GM12892 (cell line): Measurements from ENCODE around the gene GPATCH1.
A peak's percentile ranks its signal among the peaks of the same experiment; 100 is the strongest.

Experiments
- DNase-seq: peaks from one replicate; pipeline ENCODE4 v3.0.0; 2011; ENCODE audit not compliant: insufficient read length
- FAIRE-seq: peaks from 2 replicates; lab custom pipeline; 2011; peaks lifted over from hg19 to GRCh38; lab: Jason Lieb, UNC
- POLR2A ChIP-seq: IDR thresholded peaks from 2 replicates; pipeline ENCODE4 v1.6.1; 2011; ENCODE audit warnings: low read depth, low read length, control low read depth
- POLR2AphosphoS5 ChIP-seq: IDR thresholded peaks from 2 replicates; pipeline ENCODE4 v1.6.1; 2011; ENCODE audit warnings: low read depth, low read length, control low read depth
- TAF1 ChIP-seq: IDR thresholded peaks from 2 replicates; pipeline ENCODE4 v1.6.1; 2011; ENCODE audit warnings: low read depth, mild to moderate bottlenecking, control low read depth, low read length, borderline replicate concordance

Gene GPATCH1

GRCh38 chr19:33047422-33047821 is 33.6 kb upstream of the GPATCH1 start:
- TF ChIP-seq TAF1 (no peak), POLR2A (no peak), POLR2AphosphoS5 (no peak)
- FAIRE-seq, result no peak
- DNase-seq, result no peak

DNA sequence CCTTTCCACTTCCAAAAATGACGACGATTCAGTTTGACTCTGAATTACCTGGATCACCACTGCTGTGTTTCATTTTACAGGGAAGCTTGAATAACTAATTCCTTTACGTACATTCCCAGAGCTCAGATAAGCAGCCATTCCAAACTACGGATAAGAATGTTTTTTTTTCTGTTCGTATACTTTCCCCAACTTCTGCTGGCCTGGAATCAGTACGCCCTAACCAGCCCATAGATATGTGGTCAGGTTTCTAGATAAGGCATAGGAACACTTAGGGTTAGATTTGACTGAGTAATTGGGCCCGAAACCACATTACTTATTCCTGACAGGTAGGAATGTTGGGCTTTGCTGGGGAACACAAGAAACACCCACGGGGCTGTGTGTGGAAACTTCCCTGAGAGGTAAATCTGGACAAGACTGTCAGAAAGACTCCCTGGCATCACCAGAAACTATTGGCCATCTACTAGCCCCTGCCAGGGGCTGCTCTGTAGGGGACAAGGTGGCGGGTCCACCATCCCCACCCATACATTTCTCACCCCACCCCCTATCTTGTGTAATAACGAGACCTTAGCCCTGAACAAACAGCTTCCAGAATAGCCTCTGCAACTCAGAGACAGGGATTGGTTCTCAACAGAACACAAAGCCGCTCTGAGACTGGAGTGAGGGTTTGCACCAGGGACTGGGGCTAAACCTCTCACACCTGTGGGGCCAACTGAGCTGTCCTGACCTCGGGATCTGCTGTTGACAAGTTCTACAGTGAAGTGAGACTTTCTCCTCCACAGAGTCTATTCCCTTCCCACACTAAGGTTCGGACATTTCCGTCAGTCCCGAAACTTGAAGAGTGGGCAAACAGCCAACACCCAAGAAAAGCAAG is 31.9 kb upstream of the GPATCH1 start:
- no peak for TF ChIP-seq POLR2AphosphoS5
- no peak for TF ChIP-seq POLR2A
- no peak for TF ChIP-seq TAF1
- DNase-seq, result no peak
- FAIRE-seq, result no peak

GRCh38 chr19:33050110-33050509 is 30.9 kb upstream of the GPATCH1 start:
- TF ChIP-seq TAF1 (no peak), POLR2AphosphoS5 (no peak), POLR2A (no peak)
- FAIRE-seq (no peak), DNase-seq (no peak)

DNA sequence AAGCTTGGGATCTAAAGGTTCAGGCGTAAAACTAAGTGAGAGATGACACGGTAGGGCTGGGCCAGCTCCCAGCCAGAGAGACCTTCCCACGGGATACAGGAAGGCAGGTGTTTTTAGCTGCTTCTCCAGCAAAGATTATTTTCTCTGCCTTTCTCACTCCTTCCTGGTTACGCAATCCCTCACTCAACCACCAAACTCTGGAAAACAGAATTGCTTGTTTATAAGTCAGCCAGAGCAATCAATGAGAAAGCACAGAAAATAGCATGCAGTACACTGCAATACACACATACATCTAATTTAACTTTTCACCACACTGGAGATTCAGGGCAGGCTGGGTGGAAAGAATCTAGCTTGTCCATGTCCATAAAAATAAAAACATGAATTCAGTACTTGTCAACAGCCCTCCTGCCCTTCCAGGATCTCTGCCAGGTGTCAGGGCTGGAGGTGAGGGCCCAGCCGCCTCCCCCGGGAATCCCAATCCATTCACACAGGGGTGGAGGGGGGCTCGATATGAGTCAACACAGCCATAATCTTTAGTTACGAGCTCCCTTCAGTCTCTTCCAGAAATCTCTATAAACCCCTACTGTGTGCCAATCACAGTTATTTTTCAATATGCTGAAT is 28.5 kb upstream of the GPATCH1 start:
- FAIRE-seq (no peak), DNase-seq (no peak)
- TF ChIP-seq TAF1 (no peak), POLR2A (no peak), POLR2AphosphoS5 (no peak)

- DNase-seq, result no peak
- TF ChIP-seq POLR2A (no peak), POLR2AphosphoS5 (no peak), TAF1 (no peak)
- FAIRE-seq, result no peak
Measured at GRCh38 chr19:33054623-33055022, 26.4 kb upstream of the GPATCH1 start.

- TF ChIP-seq POLR2A (no peak), POLR2AphosphoS5 (no peak), TAF1 (no peak)
- DNase-seq, result no peak
- FAIRE-seq, result no peak
Measured at GRCh38 chr19:33055718-33056117, 25.3 kb upstream of the GPATCH1 start.

DNA sequence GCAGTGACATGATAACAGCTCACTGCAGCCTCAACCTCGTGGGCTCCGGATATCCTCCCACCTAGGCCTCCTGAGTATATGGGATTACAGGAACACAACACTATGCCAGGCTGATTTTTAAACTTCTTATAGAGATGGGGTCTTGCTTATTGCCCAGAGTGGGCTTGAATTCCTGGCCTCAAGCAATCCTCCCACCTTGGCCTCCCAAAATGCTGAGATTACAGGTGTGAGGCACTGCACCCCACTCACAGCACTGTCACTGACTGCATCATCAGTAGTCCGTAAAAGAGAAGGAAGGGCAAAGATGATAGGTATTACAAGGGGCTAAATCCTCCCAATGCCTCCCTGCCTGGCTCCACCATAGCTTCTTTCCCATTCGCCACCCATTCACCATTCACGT is 20.4 kb upstream of the GPATCH1 start:
- FAIRE-seq, result no peak
- TF ChIP-seq TAF1 (no peak), POLR2AphosphoS5 (no peak), POLR2A (no peak)
- no peak for DNase-seq

- no peak for FAIRE-seq
- DNase-seq, result no peak
- TF ChIP-seq POLR2A (no peak), TAF1 (no peak), POLR2AphosphoS5 (no peak)
Measured at GRCh38 chr19:33062902-33063301, 18.1 kb upstream of the GPATCH1 start.

DNA sequence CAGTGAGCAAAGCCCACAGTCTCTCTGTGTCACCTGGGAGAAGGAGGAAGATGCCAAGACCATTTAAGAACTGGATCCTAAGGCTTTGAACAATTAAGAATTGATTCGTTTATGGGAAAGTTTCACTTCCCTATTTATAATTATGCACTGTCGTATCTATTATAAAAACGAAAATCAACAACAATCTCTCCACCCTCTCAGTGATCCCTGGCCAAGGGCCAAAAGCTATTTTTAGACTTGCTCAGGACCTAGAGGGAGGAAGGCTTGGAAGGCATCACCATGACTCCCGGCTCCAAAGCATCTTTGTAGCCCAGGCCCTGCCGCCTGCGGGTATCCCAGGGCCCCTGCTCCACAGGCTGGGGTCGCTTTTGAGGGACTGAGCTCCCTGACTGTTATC is 17.6 kb upstream of the GPATCH1 start:
- FAIRE-seq (no peak), DNase-seq (no peak)
- no peak for TF ChIP-seq TAF1
- TF ChIP-seq POLR2AphosphoS5, result no peak
- no peak for TF ChIP-seq POLR2A

DNA sequence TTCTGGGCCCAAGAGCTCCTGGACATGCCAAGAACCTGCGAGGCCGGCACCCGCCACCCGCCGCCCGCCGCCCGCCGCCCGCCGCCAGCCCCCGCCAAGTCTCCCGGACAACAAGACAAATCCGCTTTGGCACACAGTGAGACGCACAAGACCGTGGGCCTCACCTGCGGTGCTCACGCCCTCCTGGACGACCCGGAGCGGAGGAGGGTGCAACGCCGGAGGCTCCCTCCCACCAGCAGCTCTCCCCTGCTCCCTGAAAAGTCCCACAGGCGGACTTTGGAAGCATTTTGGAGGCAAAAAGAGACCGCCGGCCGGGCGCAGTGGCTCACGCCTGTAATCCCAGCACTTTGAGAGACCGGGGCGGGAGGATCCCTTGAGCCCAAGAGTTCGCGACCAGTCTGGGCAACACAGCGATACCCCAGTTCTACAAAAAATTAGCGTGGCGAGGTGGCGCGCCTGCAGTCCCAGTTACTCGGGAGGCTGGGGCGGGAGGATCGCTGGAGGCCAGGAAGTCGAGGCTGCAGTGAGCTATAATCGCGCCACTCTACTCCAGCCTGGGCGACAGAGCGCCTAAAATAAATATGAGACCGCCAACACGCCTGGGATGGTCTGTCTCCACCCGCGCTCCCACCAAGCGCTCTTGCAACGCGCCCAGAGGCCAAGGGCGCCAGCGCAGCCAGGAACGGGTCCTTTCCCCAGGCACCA is 17.1 kb upstream of the GPATCH1 start:
- TF ChIP-seq POLR2A (no peak), TAF1 (no peak), POLR2AphosphoS5 (no peak)
- DNase-seq (no peak), FAIRE-seq (no peak)

DNA sequence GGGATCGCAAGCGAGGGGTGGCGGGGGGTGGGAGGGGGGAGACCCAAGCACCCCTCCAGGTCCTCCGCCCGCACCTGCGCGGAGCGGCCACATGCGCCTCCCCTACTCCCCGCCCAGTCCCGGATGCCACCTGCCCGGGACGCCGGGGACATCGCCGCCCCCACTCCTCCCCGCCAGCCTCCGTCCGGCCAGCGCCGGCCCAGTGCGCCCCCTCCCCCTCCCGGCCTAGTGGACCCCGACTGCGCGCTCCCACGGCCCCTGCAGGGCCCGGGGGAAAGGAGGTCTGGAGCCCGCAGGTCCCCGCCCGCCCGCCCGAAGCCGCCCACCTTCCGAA is 16.6 kb upstream of the GPATCH1 start:
- FAIRE-seq (no peak), DNase-seq (peak; percentile 45)
- no peak for TF ChIP-seq TAF1
- no peak for TF ChIP-seq POLR2A
- TF ChIP-seq POLR2AphosphoS5, result no peak
